CD4-positive, alpha-beta T cell treated with Interleukin-4 for 1 hour (primary cell): Measurements from ENCODE around the gene OR4C13.
"Not testable (repeated sequence)": the region's sequence is repeated elsewhere in the genome, so short reads cannot be mapped to it uniquely, and the experiment has no call there.

Source experiments
- DNase-seq, 2 donors: peaks; one replicate each; pipeline ENCODE4 v3.0.0-alpha.2; 2020 to 2022

OR4C13 gene

DNA sequence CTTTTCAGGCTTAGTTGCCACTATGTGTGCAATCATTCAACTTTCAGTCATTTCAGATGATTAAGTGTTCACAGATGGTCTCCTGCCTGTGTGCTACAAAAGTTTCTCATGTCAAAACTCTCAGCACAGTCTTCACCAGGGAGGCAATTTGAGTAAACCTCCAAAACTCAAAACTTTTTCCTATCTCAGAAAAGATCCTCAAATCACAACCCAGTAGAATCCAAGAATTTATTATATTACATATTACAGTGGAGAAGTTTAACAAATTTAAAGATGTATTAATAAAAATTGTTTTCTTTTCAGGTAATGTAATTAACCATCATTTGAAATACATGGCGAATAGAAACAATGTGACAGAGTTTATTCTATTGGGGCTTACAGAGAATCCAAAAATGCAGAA is at the start of gene OR4C13:
TSS of gene OR4C13 (plus strand) at position 301 of the 400 bp plus-strand sequence. CDS start at position 333, 32 bp downstream.
- DNase-seq = no peak

- not testable (repeated sequence) for DNase-seq
Measured at GRCh38 chr11:49911516-49911915, 40.7 kb upstream of the OR4C13 start.

DNA sequence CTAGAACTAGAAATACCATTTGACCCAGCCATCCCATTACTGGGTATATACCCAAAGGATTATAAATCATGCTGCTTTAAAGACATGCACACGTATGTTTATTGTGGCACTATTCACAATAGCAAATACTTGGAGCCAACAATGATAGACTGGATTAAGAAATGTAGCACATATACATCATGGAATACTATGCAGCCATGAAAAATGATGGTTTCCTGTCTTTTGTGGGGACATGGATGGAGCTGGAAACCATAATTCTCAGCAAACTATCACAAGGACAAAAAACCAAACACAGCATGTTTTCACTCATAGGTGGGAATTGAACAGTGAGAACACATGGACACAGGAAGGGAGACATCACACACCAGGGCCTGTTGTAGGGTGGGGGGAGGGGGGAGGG is 3.5 kb upstream of the OR4C13 start:
- DNase-seq = not testable (repeated sequence)

DNA sequence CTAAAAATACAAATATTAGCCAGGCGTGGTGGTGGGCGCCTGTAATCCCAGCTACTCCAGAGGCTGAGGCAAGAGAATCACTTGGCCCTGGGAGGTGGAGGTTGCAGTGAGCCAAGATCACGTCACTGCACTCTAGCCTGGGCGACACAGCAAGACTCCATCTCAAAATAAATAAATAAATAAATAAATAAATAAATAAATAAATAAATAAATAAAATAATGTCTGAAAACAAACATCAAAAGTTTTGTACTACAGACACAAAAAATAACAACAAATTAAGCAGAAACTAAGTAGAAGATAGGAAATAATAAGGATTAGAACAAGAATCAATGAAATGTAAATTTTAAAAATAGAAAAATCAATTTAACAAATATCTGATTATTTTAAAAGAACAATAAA is 21.2 kb downstream of the OR4C13 start:
- not testable (repeated sequence) for DNase-seq

GRCh38 chr11:49982435-49982834 is 30.2 kb downstream of the OR4C13 start, which contains the start of gene OR4C12:
OR4C12 (minus strand) TSS chr11:49982535; CDS start chr11:49982501, 34 bp downstream.
- not testable (repeated sequence) for DNase-seq

- DNase-seq = peak in 1 of 2 donors; percentile 17
Measured at GRCh38 chr11:49995565-49995964, 43.4 kb downstream of the OR4C13 start.
